HepG2 (cell line): ENCODE data around the gene AMDHD1. TPM values are rescaled to one million over a fixed set of nuclear protein-coding genes. Genes with fewer than 3 reads are reported as not detected.

ENCODE experiments used
- EHMT2 ChIP-seq: fragments of 200-600 bp; sonication (generic); IDR thresholded peaks from 2 replicates; pipeline ENCODE4 v1.7.0; 2017; ENCODE audit warnings: antibody characterized with exemption, low read depth, low read length, borderline replicate concordance
- HES4 ChIP-seq: sonication (generic); formaldehyde crosslinking; IDR thresholded peaks from 2 replicates; pipeline ENCODE4 v1.9.0; 2021; ENCODE audit warnings: mild to moderate bottlenecking, missing genetic modification reagents, borderline replicate concordance
- XBP1 ChIP-seq: sonication (generic); formaldehyde crosslinking; IDR thresholded peaks from 2 replicates; pipeline ENCODE4 v1.5.0; 2020; ENCODE audit warnings: missing genetic modification reagents
- ZFYVE20 ChIP-seq: sonication (generic); formaldehyde crosslinking; IDR thresholded peaks from 2 replicates; pipeline ENCODE4 v1.8.0; 2023; ENCODE audit warnings: low read depth, mild to moderate bottlenecking, moderate library complexity, missing genetic modification reagents, borderline replicate concordance
- ZNF17 ChIP-seq: sonication (generic); formaldehyde crosslinking; IDR thresholded peaks from 2 replicates; pipeline ENCODE4 v1.5.0; 2020; ENCODE audit warnings: mild to moderate bottlenecking, missing genetic modification reagents
- ZNF296 ChIP-seq: sonication (generic); formaldehyde crosslinking; conservative IDR thresholded peaks from 2 replicates; pipeline ENCODE4 v1.5.0; 2020; ENCODE audit warnings: mild to moderate bottlenecking, missing genetic modification reagents
- ZNF790 ChIP-seq: sonication (generic); formaldehyde crosslinking; IDR thresholded peaks from 2 replicates; pipeline ENCODE4 v1.8.0; 2022; ENCODE audit warnings: missing genetic modification reagents, mild to moderate bottlenecking, borderline replicate concordance
- ZNF792 ChIP-seq: IDR thresholded peaks from 2 replicates; pipeline ENCODE4 v1.6.1; 2016
- polyA plus RNA-seq, 8 experiments: library from polyadenylated mRNA; depleted of rRNA in 3 of 8; stranded (reverse) in 7 of 8; unstranded in 1 of 8; fragments of >200 nt; fragmentation: Illumina TruSeq in 4 of 8; extraction: Trizol in 4 of 8; gene quantifications; 2 replicates each; pipeline versions ENCODE4 v1.2.1 to v1.2.3, GENCODE V29; 2011 to 2016; ENCODE audit warnings: low read depth in 4 of 8, missing spikeins in 1 of 8, mixed read lengths in 1 of 8; ENCODE audit not compliant: insufficient read depth in 1 of 8
- total RNA-seq, 5 experiments: library from RNA; depleted of rRNA; stranded (reverse); fragments of >200 nt; fragmentation: Illumina TruSeq; extraction: Trizol; gene quantifications; 2 replicates each; pipeline ENCODE4 v1.2.3, GENCODE V29; 2016; ENCODE audit warnings: low read depth in 1 of 5
- TF ChIP-seq, protein P1 (sequence below): sonication (generic); formaldehyde crosslinking; IDR thresholded peaks from 2 replicates; pipeline ENCODE4 v1.5.0; 2020; ENCODE audit warnings: mild to moderate bottlenecking, missing genetic modification reagents, borderline replicate concordance
- TF ChIP-seq, protein P2 (sequence below): IDR thresholded peaks from 2 replicates; pipeline ENCODE4 v1.6.1; 2016
- TF ChIP-seq, protein P3 (sequence below): sonication (generic); formaldehyde crosslinking; IDR thresholded peaks from 2 replicates; pipeline ENCODE4 v1.8.0; 2022; ENCODE audit warnings: mild to moderate bottlenecking, missing genetic modification reagents
- TF ChIP-seq, protein P4 (sequence below): sonication (generic); formaldehyde crosslinking; IDR thresholded peaks from 2 replicates; pipeline ENCODE4 v1.5.1; 2020; ENCODE audit warnings: missing genetic modification reagents, mild to moderate bottlenecking, borderline replicate concordance
- TF ChIP-seq, protein P5 (sequence below): sonication (generic); formaldehyde crosslinking; IDR thresholded peaks from 2 replicates; pipeline ENCODE4 v1.4.0; 2020; ENCODE audit warnings: missing genetic modification reagents

AMDHD1 gene
- total and polyA plus RNA-seq, 2 of the 13 experiments (the other 11 are each of a cell fraction or from before 2014, with no cell fraction given), result 6.5 to 29.6 TPM

DNA sequence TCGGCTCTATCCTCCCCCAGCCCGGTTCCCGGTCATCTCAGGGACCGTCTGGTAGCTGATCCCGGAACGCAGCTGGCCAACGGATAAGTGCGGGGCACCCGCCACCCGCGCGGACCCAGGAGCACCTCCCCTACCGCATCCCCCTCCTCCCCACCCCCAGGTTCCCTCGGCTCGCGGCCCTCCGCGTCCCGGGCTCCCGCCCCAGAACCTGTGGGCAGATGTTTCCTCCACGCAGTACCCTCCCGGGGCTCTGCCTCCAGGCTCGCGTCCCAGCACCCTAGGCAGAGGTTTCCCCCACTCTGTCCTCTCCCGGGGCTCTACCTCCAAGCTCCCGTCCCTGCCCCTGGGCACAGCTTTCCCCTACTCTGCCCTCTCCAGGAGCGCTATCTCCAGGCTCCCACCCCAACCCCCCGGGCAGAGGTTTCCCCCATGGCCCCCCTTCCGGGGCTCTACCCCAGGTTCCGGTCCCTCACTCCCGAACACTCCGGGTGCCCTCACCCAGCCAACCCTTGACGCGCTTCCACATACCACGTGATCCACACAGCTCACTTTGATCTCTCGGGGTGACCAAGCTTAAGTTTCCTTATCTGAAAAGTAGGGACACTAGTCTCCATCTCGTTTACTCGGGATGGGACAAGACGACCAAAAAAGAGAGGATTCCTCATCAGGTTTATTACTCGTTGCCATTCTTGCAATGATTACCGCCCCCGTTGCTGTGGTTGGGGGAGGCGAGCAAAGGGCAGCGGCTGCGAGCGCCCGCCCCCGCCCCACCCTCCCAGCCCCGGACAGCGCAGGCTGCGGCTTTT, 404 bp upstream of the AMDHD1 start, which contains the start of gene CCDC38 (continued):
- TF ChIP-seq, protein P1, sequence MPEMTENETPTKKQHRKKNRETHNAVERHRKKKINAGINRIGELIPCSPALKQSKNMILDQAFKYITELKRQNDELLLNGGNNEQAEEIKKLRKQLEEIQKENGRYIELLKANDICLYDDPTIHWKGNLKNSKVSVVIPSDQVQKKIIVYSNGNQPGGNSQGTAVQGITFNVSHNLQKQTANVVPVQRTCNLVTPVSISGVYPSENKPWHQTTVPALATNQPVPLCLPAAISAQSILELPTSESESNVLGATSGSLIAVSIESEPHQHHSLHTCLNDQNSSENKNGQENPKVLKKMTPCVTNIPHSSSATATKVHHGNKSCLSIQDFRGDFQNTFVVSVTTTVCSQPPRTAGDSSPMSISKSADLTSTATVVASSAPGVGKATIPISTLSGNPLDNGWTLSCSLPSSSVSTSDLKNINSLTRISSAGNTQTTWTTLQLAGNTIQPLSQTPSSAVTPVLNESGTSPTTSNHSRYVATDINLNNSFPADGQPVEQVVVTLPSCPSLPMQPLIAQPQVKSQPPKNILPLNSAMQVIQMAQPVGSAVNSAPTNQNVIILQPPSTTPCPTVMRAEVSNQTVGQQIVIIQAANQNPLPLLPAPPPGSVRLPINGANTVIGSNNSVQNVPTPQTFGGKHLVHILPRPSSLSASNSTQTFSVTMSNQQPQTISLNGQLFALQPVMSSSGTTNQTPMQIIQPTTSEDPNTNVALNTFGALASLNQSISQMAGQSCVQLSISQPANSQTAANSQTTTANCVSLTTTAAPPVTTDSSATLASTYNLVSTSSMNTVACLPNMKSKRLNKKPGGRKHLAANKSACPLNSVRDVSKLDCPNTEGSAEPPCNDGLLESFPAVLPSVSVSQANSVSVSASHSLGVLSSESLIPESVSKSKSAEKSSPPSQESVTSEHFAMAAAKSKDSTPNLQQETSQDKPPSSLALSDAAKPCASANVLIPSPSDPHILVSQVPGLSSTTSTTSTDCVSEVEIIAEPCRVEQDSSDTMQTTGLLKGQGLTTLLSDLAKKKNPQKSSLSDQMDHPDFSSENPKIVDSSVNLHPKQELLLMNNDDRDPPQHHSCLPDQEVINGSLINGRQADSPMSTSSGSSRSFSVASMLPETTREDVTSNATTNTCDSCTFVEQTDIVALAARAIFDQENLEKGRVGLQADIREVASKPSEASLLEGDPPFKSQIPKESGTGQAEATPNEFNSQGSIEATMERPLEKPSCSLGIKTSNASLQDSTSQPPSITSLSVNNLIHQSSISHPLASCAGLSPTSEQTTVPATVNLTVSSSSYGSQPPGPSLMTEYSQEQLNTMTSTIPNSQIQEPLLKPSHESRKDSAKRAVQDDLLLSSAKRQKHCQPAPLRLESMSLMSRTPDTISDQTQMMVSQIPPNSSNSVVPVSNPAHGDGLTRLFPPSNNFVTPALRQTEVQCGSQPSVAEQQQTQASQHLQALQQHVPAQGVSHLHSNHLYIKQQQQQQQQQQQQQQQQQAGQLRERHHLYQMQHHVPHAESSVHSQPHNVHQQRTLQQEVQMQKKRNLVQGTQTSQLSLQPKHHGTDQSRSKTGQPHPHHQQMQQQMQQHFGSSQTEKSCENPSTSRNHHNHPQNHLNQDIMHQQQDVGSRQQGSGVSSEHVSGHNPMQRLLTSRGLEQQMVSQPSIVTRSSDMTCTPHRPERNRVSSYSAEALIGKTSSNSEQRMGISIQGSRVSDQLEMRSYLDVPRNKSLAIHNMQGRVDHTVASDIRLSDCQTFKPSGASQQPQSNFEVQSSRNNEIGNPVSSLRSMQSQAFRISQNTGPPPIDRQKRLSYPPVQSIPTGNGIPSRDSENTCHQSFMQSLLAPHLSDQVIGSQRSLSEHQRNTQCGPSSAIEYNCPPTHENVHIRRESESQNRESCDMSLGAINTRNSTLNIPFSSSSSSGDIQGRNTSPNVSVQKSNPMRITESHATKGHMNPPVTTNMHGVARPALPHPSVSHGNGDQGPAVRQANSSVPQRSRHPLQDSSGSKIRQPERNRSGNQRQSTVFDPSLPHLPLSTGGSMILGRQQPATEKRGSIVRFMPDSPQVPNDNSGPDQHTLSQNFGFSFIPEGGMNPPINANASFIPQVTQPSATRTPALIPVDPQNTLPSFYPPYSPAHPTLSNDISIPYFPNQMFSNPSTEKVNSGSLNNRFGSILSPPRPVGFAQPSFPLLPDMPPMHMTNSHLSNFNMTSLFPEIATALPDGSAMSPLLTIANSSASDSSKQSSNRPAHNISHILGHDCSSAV, result no peak
- TF ChIP-seq ZNF790 (CRISPR knock-in tag) (0 out of 2 replicates have a peak, but pooled peaks have one; percentile 13), ZNF17 (no peak), HES4 (CRISPR knock-in tag) (peak; percentile 76), ZNF296 (no peak), ZNF792 (CRISPR knock-in tag) (no peak), ZFYVE20 (CRISPR knock-in tag) (no peak), EHMT2 (no peak), XBP1 (CRISPR knock-in tag) (no peak)
- TF ChIP-seq, protein P2, sequence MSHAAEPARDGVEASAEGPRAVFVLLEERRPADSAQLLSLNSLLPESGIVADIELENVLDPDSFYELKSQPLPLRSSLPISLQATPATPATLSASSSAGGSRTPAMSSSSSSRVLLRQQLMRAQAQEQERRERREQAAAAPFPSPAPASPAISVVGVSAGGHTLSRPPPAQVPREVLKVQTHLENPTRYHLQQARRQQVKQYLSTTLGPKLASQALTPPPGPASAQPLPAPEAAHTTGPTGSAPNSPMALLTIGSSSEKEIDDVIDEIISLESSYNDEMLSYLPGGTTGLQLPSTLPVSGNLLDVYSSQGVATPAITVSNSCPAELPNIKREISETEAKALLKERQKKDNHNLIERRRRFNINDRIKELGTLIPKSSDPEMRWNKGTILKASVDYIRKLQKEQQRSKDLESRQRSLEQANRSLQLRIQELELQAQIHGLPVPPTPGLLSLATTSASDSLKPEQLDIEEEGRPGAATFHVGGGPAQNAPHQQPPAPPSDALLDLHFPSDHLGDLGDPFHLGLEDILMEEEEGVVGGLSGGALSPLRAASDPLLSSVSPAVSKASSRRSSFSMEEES, result peak; percentile 77
- TF ChIP-seq, protein P3, sequence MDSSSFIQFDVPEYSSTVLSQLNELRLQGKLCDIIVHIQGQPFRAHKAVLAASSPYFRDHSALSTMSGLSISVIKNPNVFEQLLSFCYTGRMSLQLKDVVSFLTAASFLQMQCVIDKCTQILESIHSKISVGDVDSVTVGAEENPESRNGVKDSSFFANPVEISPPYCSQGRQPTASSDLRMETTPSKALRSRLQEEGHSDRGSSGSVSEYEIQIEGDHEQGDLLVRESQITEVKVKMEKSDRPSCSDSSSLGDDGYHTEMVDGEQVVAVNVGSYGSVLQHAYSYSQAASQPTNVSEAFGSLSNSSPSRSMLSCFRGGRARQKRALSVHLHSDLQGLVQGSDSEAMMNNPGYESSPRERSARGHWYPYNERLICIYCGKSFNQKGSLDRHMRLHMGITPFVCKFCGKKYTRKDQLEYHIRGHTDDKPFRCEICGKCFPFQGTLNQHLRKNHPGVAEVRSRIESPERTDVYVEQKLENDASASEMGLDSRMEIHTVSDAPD, result no peak; the same call in 1 of the 2 replicates
- TF ChIP-seq, protein P4, sequence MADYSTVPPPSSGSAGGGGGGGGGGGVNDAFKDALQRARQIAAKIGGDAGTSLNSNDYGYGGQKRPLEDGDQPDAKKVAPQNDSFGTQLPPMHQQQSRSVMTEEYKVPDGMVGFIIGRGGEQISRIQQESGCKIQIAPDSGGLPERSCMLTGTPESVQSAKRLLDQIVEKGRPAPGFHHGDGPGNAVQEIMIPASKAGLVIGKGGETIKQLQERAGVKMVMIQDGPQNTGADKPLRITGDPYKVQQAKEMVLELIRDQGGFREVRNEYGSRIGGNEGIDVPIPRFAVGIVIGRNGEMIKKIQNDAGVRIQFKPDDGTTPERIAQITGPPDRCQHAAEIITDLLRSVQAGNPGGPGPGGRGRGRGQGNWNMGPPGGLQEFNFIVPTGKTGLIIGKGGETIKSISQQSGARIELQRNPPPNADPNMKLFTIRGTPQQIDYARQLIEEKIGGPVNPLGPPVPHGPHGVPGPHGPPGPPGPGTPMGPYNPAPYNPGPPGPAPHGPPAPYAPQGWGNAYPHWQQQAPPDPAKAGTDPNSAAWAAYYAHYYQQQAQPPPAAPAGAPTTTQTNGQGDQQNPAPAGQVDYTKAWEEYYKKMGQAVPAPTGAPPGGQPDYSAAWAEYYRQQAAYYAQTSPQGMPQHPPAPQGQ (CRISPR knock-in tag), result no peak
- TF ChIP-seq, protein P5, sequence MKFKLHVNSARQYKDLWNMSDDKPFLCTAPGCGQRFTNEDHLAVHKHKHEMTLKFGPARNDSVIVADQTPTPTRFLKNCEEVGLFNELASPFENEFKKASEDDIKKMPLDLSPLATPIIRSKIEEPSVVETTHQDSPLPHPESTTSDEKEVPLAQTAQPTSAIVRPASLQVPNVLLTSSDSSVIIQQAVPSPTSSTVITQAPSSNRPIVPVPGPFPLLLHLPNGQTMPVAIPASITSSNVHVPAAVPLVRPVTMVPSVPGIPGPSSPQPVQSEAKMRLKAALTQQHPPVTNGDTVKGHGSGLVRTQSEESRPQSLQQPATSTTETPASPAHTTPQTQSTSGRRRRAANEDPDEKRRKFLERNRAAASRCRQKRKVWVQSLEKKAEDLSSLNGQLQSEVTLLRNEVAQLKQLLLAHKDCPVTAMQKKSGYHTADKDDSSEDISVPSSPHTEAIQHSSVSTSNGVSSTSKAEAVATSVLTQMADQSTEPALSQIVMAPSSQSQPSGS (CRISPR knock-in tag), result 0 out of 2 replicates have a peak, but pooled peaks have one; percentile 11
